ENCODE measurements around the gene SLC2A1.

The SLC2A1 gene

GRCh38 chr1:42979896-42980800 is 21.5 kb upstream of the SLC2A1 start:
- no peak for DNase-seq

GRCh38 chr1:42979036-42979430 is 20.4 kb upstream of the SLC2A1 start:
- DNase-seq: no peak

GRCh38 chr1:42978317-42979035 is 19.8 kb upstream of the SLC2A1 start:
- DNase-seq: no peak

- DNase-seq: no peak
These were observed 19.0 kb upstream of the SLC2A1 start for GRCh38 chr1:42977653-42978052.

- DNase-seq: no peak
These were observed 17.0 kb upstream of the SLC2A1 start for GRCh38 chr1:42975561-42976225.

GRCh38 chr1:42974767-42975437 is 16.2 kb upstream of the SLC2A1 start:
- DNase-seq: no peak

- no peak for DNase-seq
These were observed 15.1 kb upstream of the SLC2A1 start for GRCh38 chr1:42973799-42974198.

- DNase-seq: no peak
These were observed 14.6 kb upstream of the SLC2A1 start for GRCh38 chr1:42973286-42973685.

- no peak for DNase-seq
These were observed 13.2 kb upstream of the SLC2A1 start for GRCh38 chr1:42971841-42972291.

- DNase-seq: no peak
These were observed 11.5 kb upstream of the SLC2A1 start for GRCh38 chr1:42970143-42970542.

GRCh38 chr1:42968654-42969053 is 10.0 kb upstream of the SLC2A1 start:
- DNase-seq: no peak

GRCh38 chr1:42966688-42967612 is 8.3 kb upstream of the SLC2A1 start:
- DNase-seq: no peak

- no peak for DNase-seq
These were observed 6.7 kb upstream of the SLC2A1 start for GRCh38 chr1:42965378-42965777.

- DNase-seq: no peak
These were observed 5.6 kb upstream of the SLC2A1 start for GRCh38 chr1:42964044-42964812.

- no peak for DNase-seq
These were observed 4.8 kb upstream of the SLC2A1 start for GRCh38 chr1:42963378-42964043.

GRCh38 chr1:42962641-42963377 is 4.1 kb upstream of the SLC2A1 start:
- DNase-seq: no peak

GRCh38 chr1:42961312-42962091 is 2.8 kb upstream of the SLC2A1 start:
- no peak for DNase-seq

- no peak for DNase-seq
These were observed 2.1 kb upstream of the SLC2A1 start for GRCh38 chr1:42960566-42961311.
